T-helper 9 cell (primary cell): Measurements from ENCODE around the gene MAGI2.
"Not testable (repeated sequence)": the region's sequence is repeated elsewhere in the genome, so short reads cannot be mapped to it uniquely, and the experiment has no call there.

Experiments
- DNase-seq: peaks from one replicate; pipeline ENCODE4 v3.0.0-alpha.2; 2020

The MAGI2 gene

GRCh38 chr7:78326876-78327275 is 1126.6 kb downstream of the MAGI2 start:
- no peak for DNase-seq

DNA sequence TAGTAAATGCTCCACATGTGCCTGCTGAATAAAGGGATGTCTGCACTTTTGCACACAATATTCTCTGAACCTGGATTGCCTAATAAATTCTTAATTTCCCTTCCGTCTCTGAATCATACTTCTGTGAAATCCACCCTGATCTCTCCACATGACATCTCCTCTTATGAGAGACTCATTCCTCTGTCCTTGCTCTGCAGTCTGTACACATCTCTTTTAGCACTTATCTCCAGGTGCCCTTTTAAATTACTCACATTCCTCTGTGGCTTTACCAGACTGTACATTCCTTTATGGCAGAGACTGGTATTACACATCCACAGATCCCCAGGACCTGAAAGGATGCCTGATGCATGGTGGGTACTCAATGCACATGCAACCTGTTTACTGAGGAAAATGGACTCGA is 1127.3 kb downstream of the MAGI2 start:
- no peak for DNase-seq

- no peak for DNase-seq
Observed at GRCh38 chr7:78323118-78323517, 1130.3 kb downstream of the MAGI2 start.

GRCh38 chr7:78322231-78322630 is 1131.2 kb downstream of the MAGI2 start:
- not testable (repeated sequence) for DNase-seq

- no peak for DNase-seq
Observed at GRCh38 chr7:78317371-78317770, 1136.1 kb downstream of the MAGI2 start.

- no peak for DNase-seq
Observed at GRCh38 chr7:78316110-78316509, 1137.4 kb downstream of the MAGI2 start.

- no peak for DNase-seq
Observed at GRCh38 chr7:78315119-78315518, 1138.3 kb downstream of the MAGI2 start.

DNA sequence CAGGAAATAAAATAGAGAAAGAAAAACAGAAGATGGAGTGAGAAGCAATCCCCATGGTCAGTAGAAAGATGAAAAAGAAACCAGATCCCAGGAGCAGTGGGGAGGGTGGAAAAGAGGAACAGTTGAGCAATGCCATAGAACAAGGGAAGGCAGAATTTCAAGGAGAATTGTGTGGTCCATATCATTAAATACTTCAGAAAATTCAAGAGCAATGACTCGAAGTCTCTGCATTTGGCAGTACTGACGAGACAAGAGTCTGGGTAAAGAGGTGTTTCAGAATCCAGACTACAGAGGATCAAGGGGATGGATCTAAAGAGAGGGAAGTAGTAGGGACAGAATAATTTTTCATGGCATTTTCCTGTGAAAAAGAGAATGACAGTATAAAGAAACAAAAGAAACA is 1142.3 kb downstream of the MAGI2 start:
- no peak for DNase-seq

DNA sequence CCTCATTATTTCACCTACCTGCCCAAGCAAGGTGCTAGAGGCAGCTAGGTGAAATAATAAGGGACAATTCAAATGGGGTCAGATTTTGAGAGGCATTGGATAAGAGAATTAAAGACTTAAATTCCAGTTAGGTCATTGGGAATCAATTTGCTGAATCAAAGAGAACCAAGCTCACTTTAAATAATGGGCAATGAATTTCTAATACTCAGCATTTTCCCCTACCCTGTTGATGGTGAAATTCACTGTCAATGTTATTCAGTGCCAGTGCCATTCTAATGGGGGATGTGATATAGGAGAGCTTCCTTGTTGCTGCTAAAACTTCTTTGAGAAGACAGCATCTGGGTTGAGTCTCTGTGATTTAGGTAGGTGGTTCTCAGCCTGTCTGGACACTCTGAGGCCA is 1145.6 kb downstream of the MAGI2 start:
- DNase-seq, result no peak

- DNase-seq, result no peak
Observed at GRCh38 chr7:78306634-78307033, 1146.8 kb downstream of the MAGI2 start.

DNA sequence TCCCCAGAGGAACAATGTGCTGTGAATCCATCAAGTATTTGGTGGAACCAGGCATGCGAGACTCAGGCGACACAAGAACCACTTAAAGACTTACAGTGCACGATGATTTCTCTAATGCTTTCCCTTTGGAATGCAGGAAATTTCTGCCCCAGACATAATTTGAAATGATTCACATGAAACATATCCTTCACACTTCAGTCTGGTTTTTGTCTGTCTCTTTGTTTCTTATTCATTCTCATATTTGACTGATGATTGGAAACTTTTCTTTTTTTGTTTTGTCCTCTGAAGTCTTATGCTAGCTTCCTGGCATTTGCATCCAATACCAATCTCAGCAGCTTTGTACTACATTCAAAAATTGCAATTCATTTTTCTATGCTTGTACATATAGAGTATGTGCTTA is 1152.1 kb downstream of the MAGI2 start:
- no peak for DNase-seq

DNA sequence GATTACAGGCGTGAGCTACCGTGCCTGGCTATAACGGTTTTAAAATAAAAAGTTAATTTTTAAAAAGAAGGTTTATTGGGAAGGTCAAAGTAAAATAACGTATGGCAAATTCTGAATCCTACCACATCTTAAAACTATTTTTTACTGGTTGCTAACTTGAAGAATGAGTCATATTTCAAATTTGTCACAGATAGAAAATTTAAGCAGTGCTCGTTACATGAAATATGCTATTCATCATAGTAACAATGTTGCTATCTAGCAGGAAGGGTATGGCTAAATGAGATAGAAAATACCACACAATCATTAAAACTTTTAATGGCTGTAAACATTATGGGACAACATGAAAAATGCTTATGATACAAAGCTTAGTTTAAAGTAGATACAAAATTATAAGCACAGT is 1154.4 kb downstream of the MAGI2 start:
- no peak for DNase-seq

DNA sequence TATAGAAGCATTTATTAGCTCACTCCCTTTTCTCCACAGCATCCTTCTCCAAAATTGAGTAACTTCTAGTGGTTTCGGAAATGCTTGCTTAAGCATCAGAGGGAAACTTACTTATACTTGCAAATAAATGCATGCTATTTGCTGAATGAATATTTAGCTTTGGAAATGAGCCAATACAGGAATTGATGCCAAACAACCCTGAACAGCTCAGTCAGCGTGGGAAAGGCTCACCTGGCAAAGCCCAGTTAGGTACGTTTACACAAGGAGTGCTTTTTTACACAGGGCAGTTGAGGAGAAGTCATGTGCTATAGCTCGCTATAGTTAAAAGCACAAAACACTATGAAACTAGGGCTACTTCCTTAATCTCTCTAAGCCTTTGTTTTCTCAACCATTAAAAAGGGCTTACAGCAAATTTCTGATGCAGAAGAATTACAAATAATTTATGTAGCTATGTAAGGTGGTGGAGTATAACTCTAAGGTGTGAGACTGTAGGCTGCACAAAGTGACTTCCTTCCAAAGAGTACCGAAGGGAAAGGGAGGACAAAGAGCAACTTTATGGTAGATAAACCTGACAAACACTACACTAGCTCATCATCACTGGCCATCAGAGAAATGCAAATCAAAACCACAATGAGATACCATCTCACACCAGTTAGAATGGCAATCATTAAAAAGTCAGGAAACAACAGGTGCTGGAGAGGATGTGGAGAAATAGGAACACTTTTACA is 1156.7 kb downstream of the MAGI2 start:
- DNase-seq, result no peak

- no peak for DNase-seq
Observed at GRCh38 chr7:78296046-78296597, 1157.3 kb downstream of the MAGI2 start.

DNA sequence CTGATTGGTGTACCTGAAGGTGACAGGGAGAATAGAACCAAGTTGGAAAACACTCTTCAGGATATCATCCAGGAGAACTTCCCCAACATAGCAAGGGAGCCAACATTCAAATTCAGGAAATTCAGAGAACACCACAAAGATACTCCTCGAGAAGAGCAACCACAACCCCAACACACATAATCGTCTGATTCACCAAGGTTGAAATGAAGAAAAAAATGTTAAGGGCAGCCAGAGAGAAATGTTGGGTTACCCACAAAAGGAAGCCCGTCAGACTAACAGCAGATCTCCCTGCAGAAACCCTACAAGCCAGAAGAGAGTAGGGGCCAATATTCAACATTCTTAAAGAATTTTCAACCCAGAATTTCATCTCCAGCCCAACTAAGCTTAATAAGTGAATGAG is 1164.0 kb downstream of the MAGI2 start:
- not testable (repeated sequence) for DNase-seq

DNA sequence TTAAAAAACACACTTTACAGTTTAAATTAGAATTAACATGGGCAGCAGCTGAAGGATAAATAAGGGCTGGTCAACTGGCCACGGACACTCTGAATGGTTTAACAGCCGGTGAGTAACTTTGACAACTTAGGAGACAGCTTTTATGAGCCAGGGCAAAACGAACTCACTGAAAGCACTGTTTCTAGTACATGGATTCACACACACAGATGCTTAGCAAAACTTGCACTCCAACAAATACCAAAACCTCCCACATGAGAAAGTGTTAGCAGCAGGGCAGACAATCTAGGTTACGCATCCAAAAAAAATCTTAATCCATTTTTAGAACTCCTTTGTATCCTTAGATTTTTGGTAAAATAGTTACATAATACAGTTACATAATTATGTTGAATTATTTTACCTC is 1168.5 kb downstream of the MAGI2 start:
- no peak for DNase-seq

GRCh38 chr7:78280276-78280675 is 1173.2 kb downstream of the MAGI2 start:
- DNase-seq, result no peak

DNA sequence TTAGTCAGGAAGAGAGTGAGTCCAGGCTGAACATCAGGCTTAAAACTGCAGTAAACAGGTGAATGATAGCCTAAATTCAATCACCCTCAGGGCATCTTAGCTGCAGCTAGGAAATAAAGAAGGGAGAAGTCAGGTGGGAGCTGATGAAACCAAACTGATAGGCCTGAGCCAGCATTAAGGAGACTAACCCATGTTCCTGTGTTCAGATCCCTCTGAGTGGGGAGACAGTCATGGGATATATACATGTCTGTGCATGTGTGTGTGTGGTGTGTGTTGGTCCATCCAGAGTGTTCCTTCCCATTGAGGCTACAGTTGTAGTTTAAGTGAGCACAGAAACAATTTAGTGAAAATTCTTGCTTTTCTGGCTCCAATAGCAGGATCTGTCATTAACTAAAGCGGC is 1174.0 kb downstream of the MAGI2 start:
- DNase-seq, result no peak

DNA sequence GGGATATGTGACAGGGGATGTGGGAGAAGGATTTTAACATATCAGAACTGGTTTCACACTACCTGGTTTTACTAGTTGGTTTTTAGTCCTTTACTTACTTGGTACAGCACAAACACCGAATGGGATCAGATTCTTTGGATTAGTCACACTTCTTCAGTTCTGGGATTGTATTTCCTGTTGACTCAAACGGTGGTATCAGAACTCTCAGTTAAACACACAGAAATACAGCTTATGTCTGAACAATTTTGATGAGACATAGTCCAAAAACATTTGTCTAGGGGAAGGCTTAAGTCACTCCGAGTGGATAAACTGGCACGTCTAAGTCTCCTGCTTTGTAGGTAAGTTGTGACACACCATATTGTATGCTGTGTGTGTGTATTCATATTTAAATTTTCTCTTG is 1174.4 kb downstream of the MAGI2 start:
- no peak for DNase-seq

GRCh38 chr7:78267141-78267540 is 1186.3 kb downstream of the MAGI2 start:
- DNase-seq, result no peak

- no peak for DNase-seq
Observed at GRCh38 chr7:78265486-78265885, 1188.0 kb downstream of the MAGI2 start.

DNA sequence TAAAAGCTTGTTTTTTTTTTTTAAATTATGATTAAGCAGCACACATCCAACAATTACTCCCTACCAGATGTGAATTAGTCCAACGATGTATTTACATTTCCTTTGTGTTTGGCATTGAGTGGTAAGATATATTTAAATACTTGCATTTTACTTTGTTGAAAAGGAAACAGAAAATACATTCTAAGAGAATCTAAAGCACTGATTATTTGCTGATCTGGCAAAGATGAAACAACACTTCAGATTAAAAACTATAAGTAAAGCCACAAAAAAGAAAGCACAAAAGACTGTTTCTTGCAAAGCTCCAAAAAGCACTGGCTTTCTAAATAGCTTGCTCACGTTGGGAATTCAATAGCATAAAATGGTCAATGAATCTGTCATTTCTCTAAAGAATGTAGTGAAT is 1188.4 kb downstream of the MAGI2 start:
- no peak for DNase-seq

GRCh38 chr7:78264105-78264504 is 1189.4 kb downstream of the MAGI2 start:
- no peak for DNase-seq

GRCh38 chr7:78261739-78262138 is 1191.7 kb downstream of the MAGI2 start:
- DNase-seq, result no peak

- no peak for DNase-seq
Observed at GRCh38 chr7:78261302-78261701, 1192.2 kb downstream of the MAGI2 start.
